CD4-positive, alpha-beta T cell treated with Interleukin-2 at 100 ng/mL for 4 hours (primary cell): ENCODE data around the gene RETREG3.
"Not testable (repeated sequence)": the region's sequence is repeated elsewhere in the genome, so short reads cannot be mapped to it uniquely, and the experiment has no call there.

ENCODE experiments used
- DNase-seq: peaks from one replicate; pipeline ENCODE4 v3.0.0-alpha.2; 2020; ENCODE audit warnings: low spot score

Gene RETREG3

DNA sequence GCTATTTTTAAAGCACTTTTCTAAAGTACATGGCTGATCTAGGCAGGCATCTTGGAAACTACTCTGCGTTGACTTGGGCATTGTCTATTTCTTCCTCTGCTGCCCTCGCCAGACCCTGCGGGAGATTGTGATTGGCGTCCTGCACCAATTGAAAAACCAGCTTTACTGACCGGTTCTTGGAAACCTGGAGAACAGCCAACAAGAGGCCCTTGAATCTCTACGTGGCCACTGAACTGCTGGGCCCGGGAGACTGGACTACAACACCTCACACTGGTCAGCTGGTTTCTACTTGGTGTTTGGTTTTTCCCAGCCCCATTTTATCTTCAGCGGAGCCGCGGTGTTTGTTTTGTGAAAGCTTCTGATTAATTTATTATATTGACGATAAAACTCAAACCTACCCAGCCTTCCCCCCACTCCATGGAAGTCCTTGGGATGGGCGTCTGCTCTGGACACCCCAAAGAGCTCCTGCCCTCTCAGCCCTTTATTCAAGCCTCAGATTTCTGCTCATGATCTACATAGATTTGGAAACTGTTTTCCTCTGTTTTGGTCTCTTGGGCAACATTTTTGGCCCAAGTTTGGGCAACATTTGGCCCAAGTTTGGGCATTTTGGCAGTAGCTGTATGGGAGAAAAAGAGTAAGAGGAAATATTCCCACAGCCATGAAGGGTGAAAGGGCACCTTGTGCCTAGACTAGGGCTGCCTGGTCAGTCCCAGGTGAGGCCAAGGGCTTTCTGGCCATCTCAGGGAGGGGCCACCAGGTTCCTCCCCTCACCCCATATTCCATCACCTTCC is 37.5 kb downstream of the RETREG3 start:
- DNase-seq = no peak

- DNase-seq = no peak
These were observed 40.6 kb downstream of the RETREG3 start for GRCh38 chr17:42568341-42569111.

- peak; percentile 91 for DNase-seq
These were observed 42.1 kb downstream of the RETREG3 start, which contains the start of gene MLX for GRCh38 chr17:42566883-42567573. Gene MLX (plus strand): TSS chr17:42567100. CDS start chr17:42567125, 25 bp downstream.

GRCh38 chr17:42566215-42566882 is 42.8 kb downstream of the RETREG3 start:
- DNase-seq = no peak

- no peak for DNase-seq
These were observed 43.5 kb downstream of the RETREG3 start for GRCh38 chr17:42565523-42566214.

DNA sequence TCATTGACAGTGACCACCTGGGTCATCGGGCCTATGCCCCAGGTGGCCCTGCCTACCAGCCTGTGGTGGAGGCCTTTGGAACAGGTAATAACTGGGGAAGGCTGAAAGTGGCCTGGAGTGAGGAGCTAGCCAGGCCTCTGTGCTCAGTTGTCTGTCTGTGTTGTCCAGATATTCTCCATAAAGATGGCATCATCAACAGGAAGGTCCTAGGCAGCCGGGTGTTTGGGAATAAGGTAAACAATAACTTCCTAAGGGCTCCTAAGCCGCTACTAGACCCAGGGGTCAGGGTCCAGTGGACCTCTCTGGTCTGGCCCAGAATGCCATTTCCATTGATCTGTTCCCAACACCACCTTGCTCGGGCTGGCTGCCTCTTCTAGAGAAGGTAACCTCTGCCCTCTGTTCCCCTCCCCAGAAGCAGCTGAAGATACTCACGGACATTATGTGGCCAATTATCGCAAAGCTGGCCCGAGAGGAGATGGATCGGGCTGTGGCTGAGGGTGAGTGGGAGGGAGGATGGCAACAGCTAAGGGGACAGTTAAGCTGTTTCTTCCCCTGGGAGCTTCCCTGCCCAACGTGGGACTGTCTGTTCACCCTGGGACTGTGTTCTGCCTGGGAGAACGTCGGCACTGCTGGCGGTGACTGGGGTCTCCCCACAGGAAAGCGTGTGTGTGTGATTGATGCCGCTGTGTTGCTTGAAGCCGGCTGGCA is 44.2 kb downstream of the RETREG3 start:
- DNase-seq = no peak

DNA sequence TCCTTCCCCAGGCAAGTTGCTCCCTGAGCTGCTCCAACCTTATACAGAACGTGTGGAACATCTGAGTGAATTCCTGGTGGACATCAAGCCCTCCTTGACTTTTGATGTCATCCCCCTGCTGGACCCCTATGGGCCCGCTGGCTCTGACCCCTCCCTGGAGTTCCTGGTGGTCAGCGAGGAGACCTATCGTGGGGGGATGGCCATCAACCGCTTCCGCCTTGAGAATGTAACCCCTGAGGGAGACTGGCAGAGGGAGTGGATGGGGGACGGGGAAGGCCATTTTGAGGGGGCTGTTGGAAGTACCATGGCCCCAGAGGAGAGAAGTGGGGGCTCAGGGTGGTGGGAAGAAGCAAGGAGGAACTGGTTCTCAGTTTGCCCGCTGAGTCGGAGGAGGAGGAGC is 45.2 kb downstream of the RETREG3 start:
- DNase-seq = no peak

DNA sequence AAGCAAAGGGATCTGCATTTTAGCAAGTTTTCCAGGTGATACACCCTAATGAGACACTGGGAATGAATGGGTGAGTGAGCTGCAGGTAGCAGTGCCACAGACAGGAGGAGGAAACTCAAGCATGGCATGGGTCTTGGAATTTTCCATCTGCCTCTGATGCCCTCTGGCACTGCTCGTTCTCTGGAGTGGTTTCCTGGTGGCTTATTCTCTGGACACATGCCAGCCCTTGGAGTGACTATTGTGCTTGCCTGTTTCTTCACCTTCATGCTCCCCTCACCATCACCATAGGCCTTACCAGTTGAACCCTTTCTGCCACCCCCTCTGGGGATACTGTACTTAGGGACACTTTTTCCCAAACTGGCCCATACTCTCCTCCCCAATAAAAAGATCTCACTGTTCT is 45.6 kb downstream of the RETREG3 start:
- no peak for DNase-seq

- DNase-seq = no peak
These were observed 46.0 kb downstream of the RETREG3 start for GRCh38 chr17:42563143-42563509.

GRCh38 chr17:42562388-42563142 is 46.6 kb downstream of the RETREG3 start:
- no peak for DNase-seq

GRCh38 chr17:42561897-42562387 is 47.2 kb downstream of the RETREG3 start, which contains the start of gene COASY:
Gene COASY (plus strand): TSS chr17:42562148. CDS start chr17:42562623, 475 bp downstream.
- DNase-seq = peak; percentile 96

GRCh38 chr17:42560246-42560645 is 48.9 kb downstream of the RETREG3 start:
- DNase-seq = no peak

GRCh38 chr17:42559075-42559474 is 50.1 kb downstream of the RETREG3 start:
- DNase-seq = no peak

DNA sequence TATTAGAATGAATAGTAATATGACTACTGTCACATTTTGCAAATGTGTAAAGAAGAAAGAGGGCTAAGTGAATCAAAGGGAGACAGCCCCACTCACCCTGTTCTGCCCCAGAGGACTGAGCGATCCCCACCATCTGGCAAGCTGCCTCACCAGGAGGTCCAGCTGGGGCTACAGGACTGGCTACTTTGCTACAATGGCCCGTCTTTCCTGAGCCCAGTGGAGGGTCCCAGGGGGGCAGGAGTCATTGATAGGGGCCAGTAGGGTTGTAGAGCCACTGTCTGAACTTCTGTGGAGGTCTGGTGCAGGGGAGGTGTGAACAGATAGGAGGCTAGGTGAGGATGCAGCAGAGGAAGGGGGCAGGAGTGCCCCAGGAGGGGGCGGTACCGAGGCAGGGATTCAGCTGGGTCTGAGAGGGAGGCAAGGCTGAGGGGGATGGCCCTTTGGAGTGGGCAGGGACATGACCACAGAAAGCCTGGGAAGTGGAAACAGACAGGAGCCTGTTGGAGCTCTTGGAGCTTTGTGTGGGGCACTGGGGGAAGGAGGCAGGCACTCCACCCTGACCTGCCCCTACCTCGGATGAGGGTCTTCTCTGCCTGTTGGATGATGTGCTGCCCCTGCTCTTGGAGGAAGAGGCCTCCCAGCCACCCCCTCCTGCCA is 53.1 kb downstream of the RETREG3 start:
- not testable (repeated sequence) for DNase-seq

- DNase-seq = no peak
These were observed 54.0 kb downstream of the RETREG3 start for GRCh38 chr17:42555122-42555622.

DNA sequence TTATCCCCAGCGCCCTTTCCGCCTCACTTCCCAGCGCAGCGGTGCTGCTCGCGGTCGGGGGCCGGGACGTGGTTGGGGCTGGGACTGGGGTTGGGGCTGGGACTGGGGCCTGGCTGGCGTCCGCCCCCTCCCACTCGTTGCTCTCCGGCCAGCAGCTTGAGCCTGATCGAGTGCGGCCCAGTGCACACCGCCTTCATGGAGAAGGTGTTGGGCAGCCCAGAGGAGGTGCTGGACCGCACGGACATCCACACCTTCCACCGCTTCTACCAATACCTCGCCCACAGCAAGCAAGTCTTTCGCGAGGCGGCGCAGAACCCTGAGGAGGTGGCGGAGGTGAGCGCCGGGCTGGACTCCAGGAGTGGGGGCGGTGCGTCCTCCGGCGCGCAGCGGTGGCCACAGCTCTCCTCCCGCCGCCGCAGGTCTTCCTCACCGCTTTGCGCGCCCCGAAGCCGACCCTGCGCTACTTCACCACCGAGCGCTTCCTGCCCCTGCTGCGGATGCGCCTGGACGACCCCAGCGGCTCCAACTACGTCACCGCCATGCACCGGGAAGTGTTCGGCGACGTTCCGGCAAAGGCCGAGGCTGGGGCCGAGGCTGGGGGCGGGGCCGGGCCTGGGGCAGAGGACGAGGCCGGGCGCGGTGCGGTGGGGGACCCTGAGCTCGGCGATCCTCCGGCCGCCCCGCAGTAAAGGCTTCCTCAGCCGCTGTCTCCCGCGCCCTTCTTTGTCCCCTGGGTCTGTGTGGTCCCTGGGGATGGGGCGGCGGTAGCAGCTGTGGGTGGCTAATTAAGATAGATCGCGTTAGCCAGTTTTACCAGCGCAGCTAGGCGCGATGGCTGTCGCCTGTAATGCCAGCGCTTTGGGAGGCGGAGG is 54.7 kb downstream of the RETREG3 start:
- DNase-seq = peak; percentile 73

GRCh38 chr17:42553866-42554249 is 55.3 kb downstream of the RETREG3 start:
- peak; percentile 15 for DNase-seq
